ENCODE measurements around the gene ENOPH1.

Gene ENOPH1

DNA sequence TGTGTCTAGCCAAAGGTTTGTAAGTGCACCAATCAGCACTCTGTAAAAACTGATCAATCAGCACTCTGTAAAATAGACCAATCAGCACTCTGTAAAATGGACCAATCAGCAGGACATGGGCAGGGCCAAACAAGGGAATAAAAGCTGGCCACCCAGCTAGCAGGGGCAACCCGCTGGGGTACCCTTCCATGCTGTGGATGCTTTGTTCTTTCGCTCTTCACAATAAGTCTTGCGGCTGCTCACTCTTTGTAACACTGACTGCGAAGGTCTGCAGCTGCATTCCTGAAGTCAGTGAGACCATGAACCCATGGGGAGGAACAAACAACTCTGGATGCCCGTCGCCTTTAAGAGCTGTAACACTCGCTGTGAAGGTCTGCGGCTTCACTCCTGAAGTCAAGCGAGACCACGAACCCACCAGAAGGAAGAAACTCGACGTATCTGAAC lies 14.4 kb upstream of the ENOPH1 start:
- in situ Hi-C loops (cut with MboI; ENCODE audit: low sequenced_read_pairs, unreplicated experiment) = no loop called here
- TF ChIP-seq, protein P1, sequence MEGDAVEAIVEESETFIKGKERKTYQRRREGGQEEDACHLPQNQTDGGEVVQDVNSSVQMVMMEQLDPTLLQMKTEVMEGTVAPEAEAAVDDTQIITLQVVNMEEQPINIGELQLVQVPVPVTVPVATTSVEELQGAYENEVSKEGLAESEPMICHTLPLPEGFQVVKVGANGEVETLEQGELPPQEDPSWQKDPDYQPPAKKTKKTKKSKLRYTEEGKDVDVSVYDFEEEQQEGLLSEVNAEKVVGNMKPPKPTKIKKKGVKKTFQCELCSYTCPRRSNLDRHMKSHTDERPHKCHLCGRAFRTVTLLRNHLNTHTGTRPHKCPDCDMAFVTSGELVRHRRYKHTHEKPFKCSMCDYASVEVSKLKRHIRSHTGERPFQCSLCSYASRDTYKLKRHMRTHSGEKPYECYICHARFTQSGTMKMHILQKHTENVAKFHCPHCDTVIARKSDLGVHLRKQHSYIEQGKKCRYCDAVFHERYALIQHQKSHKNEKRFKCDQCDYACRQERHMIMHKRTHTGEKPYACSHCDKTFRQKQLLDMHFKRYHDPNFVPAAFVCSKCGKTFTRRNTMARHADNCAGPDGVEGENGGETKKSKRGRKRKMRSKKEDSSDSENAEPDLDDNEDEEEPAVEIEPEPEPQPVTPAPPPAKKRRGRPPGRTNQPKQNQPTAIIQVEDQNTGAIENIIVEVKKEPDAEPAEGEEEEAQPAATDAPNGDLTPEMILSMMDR (IDR thresholded peaks at IDR 0.05; ENCODE audit: borderline replicate concordance, control extremely low read depth, extremely low read depth, insufficient read depth, missing control alignments) = no peak
- DNase-seq (ENCODE audit: low spot score) = no peak

- in situ Hi-C loops (cut with MboI; ENCODE audit: low sequenced_read_pairs, unreplicated experiment) = no loop called here
- TF ChIP-seq, protein P1 (IDR thresholded peaks at IDR 0.05; ENCODE audit: borderline replicate concordance, control extremely low read depth, extremely low read depth, insufficient read depth, missing control alignments) = no peak
- no peak for DNase-seq (ENCODE audit: low spot score)
These were observed 10.9 kb upstream of the ENOPH1 start for GRCh38 chr4:82419451-82419850.

DNA sequence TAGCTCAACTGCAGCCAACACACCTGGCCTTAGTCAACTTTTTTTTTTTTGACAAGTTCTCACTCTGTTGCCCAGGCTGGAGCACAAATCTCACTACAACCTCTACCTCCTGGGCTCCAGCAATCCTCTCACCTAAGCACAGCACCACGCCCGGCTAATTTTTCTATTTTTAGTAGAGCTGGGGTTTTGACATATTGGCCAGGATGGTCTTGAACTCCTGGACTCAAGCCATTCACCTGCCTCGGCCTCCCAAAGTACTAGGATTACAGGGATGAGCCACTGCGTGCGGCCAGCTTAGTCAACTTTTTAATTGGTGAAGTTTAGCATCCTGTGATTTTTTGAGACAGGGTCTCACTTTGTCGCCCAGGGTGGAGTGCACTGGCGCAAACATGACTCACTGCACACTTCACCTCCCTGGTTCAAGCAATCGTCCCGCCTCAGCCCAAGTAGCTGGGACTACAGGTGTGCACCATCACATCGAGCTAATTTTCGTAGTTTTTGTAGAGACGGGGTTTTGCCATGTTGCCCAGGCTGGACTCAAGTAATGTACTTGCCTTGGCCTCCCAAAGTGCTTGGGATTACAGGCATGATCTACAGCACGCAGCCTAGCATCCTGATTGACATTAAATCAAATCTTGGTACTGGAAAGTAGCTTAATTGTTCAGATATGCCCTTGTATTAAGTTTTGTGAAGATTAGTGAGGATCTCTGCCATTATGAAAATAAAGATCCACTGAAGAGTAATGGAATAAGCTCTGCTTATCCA lies 8.4 kb upstream of the ENOPH1 start:
- in situ Hi-C loops (cut with MboI; ENCODE audit: low sequenced_read_pairs, unreplicated experiment) = no loop called here
- TF ChIP-seq, protein P1 (IDR thresholded peaks at IDR 0.05; ENCODE audit: borderline replicate concordance, control extremely low read depth, extremely low read depth, insufficient read depth, missing control alignments) = no peak
- DNase-seq (ENCODE audit: low spot score) = no peak

DNA sequence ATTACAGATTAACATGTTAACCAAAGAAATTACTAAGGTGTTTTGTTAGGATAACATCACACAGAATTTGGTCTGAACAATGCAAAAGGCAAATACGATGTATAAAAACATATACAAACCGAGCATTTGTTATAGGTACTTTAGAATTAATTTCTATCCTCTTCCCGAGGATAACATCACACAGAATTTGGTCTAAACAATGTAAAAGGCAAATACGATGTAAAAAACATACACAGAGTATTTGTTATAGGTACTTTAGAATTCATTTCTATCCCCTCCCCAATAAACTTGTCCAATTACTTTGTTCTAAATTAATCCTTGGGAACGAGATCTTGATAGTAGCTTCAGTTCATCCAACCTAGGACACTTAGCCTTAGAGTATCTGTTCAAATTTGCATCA lies 7.8 kb upstream of the ENOPH1 start:
- TF ChIP-seq, protein P1 (IDR thresholded peaks at IDR 0.05; ENCODE audit: borderline replicate concordance, control extremely low read depth, extremely low read depth, insufficient read depth, missing control alignments) = no peak
- no peak for DNase-seq (ENCODE audit: low spot score)
- in situ Hi-C loops (cut with MboI; ENCODE audit: low sequenced_read_pairs, unreplicated experiment) = no loop called here

DNA sequence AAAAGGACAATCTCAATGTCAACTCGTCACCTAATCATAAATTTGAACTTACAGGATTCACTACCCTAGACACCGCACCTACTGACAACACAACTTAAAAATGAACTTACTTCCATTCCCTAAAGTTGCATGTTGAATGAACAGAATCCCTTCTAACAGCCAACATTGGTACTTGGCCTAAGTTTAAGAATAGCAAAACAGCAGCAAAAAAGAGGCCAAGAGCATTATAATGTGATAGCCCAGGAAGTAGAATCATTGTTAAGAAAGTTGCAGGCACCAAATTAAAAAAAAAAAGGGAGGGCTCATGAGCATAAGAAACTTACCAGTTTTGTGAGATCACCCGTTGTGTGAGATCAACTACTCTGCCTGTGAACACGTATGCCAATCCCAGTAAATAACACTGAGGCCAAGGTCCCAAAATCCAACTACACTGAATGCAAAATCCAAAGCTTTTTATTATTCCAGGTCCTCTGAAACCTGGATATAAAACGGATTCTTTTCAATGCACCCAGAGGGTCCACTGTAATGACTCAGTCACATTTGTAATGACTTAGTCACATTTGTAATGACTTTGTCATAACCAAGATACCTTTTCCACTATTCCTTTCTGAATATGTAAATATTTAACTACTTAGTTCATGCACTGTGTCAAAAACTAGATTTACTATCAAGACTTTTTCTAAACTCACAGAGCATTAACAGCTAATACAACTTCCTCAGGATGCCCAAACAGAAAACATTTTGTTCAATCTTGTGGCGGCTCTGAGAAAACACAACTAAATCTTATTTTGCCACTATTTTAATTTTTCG lies 6.9 kb upstream of the ENOPH1 start:
- in situ Hi-C loops (cut with MboI; ENCODE audit: low sequenced_read_pairs, unreplicated experiment) = no loop called here
- no peak for DNase-seq (ENCODE audit: low spot score)
- TF ChIP-seq, protein P1 (IDR thresholded peaks at IDR 0.05; ENCODE audit: borderline replicate concordance, control extremely low read depth, extremely low read depth, insufficient read depth, missing control alignments) = no peak

DNA sequence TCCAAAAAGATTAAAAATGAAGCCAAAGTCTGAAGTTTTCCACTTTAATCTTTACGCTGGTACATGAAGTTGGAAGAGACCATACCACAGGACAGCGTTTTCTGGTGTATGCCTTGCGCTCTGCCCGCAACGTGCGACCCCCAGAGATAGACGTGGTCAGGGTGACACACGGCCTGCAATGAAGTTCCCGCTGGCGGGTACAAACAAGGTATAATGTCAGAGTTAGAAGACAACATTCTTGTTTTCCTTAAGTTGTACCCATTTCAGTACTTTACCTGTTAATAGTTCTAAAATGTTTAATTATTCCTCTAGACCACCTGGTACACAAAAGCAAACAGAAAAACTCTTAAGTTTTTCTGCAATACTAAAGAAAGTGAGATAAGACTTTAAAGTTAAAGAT lies 4.9 kb upstream of the ENOPH1 start:
- TF ChIP-seq, protein P1 (IDR thresholded peaks at IDR 0.05; ENCODE audit: borderline replicate concordance, control extremely low read depth, extremely low read depth, insufficient read depth, missing control alignments) = no peak
- no peak for DNase-seq (ENCODE audit: low spot score)
- in situ Hi-C loops (cut with MboI; ENCODE audit: low sequenced_read_pairs, unreplicated experiment) = no loop called here
